KOPT-K1 (cell line): ENCODE results near the gene PRRC2A.

Source experiments
- H3K27ac ChIP-seq: fragments of 200-600 bp; sonication (generic); 2 replicates; pipeline ENCODE4 v1.5.1; 2016; ENCODE audit warnings: antibody characterized with exemption, mild to moderate bottlenecking, low read depth, low read length; ENCODE audit not compliant: poor library complexity, severe bottlenecking
- H3K36me3 ChIP-seq: fragments of 200-600 bp; sonication (generic); 2 replicates; pipeline ENCODE4 v1.5.1; 2017; ENCODE audit warnings: antibody characterized with exemption, mild to moderate bottlenecking, low read length, moderate library complexity; ENCODE audit not compliant: insufficient read depth
- H3K9me3 ChIP-seq: fragments of 200-600 bp; sonication (generic); 2 replicates; pipeline ENCODE4 v1.5.1; 2017; ENCODE audit warnings: antibody characterized with exemption, low read length, mild to moderate bottlenecking; ENCODE audit not compliant: insufficient read depth, poor library complexity, severe bottlenecking

The PRRC2A gene

DNA sequence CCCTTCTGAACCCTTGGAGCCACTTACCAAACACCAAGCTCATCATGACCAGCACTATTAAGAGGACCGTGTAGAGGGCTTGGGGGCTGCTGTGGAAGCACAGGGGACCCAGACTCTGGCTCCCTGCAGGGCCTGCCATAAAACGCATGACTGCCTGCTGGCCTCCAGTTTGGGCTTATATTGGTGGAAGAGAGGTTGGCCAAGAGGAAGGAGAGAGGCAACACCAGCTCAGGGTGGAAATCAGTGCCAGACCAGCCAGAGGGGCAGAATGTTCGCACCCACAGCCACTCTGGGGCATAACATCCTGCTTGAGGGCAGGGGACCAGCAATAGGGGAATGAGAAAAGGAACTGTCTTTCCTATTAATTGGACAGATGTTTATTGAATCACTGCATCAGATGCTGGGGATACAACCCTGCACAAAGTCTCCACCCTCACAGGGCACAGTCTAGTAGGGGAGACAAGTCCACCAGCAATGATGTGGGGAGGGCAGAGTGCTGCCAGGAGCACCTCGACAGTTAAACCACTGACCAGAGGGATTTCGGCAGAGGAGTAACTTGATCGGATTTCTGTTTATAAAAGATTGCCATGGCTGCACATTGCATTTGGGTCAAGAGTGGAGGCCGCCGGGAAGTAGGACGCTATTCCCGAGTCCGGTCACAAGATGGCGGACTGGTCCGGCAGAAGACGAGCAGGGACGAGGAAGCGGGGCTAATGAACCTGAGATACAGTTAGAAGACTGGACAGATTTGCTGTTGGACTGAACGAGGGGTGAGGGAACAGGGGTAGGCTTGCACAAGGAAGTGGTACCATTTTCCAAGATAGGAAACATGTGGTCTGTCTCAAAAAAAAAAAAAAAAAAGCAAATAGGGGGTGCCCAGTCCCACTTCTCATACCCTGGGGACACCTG lies 60.0 kb downstream of the PRRC2A start, which contains the start of gene LY6G5C:
LY6G5C (minus strand) TSS at position 842 of the 909 bp plus-strand sequence; CDS start at position 148, 694 bp downstream.
- Histone ChIP-seq H3K27ac (no peak within 1 kb of the TSS), H3K36me3 (peaks cover 23% of the 10 kb centered on the region; the same call in 1 of the 2 replicates), H3K9me3 (no peaks in the 10 kb centered on the region)

DNA sequence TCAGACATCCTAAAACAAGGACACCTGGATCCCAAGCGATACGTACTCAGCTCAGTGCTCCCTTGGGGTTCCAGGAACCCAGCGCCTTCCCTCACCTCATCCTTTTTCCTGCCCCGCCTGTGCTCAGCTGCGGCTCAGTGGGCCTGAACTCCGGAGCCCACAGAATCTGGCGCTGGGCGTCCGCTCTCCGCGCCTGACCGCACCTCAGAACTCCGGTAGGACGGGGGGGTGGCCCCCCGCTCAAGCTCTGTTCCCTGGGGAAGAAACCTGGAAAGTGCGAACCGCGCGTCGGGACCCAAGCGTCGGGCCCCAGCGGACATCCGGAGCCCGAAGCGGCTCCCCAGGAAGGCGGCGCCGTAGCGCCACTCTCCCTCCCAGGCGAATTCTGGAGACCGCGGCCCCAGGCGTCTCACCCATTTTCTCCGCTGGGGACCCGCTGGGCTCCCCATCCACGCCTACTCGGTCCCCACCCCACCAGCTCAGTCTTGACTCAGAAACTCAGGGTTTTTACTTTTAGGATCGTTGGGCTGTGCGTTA lies 60.7 kb downstream of the PRRC2A start:
- no peaks in the 10 kb centered on the region for H3K9me3 ChIP-seq
- H3K36me3 ChIP-seq, result peaks cover 31% of the 10 kb centered on the region
- no peak overlapping the region for H3K27ac ChIP-seq

DNA sequence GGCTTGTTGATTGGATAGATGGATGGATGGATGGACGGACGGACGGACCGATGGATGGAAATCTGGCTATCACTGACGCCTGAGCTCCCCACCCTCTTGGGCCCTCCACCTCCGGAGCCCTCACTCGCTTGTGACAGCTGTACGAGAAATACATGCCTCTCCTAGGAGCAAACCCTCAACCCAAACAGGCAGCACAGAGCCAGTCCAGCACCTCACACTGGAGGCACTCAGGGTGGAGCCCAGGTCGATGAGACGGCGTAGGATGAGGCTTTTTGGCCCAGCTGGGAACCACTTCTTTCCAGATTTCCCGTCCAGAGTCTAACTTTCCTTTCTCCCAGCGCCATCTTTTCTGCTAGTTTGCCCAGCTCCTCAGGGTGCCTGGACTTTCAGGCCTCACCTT lies 63.1 kb downstream of the PRRC2A start:
- no peak overlapping the region for H3K27ac ChIP-seq
- H3K9me3 ChIP-seq, result no peaks in the 10 kb centered on the region

DNA sequence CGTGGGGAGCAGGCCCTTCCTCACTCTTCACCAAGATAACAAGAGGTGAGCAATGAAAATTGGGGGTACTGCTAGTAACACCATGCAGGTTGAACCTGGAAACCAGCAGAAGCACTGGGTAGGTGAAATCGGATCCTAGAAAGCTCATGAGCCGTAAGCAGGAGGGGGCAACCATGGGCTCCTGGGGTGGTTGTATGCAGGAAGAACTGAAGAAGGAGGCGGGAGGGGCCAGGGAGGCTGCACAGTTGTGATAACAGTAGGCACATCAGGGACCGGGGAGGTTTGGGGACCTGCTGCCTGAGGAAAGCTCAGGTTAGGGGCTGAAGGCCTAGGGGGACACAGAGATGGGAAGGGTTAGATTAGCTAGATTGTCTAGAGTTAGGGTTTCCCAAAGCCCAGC lies 66.0 kb downstream of the PRRC2A start:
- no peak overlapping the region for H3K27ac ChIP-seq
- peaks cover 83% of the 10 kb centered on the region for H3K36me3 ChIP-seq
- no peaks in the 10 kb centered on the region for H3K9me3 ChIP-seq

More for the DNA sequence above, 63.1 kb downstream of the PRRC2A start:
- H3K36me3 ChIP-seq, result peaks cover 55% of the 10 kb centered on the region

DNA sequence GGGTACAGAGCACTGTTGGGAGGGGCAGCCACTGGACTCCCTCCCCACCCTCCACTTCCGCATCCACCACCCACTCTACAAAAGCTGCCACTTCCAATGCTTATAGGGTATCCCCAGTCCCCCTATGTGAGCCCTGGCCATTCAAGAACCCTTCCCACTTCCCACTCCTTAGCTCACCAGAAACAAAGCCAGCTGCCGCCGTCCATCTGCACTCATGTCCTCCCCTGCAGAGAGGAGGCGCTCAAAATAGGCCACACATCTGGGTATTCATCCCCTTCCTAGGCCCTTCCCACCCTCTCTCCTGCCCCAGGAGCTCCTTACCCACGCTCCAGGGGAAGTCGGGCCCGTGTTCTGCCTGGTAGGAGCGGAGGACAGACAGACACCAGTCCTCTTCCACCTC lies 66.8 kb downstream of the PRRC2A start:
- Histone ChIP-seq H3K36me3 (peaks cover 92% of the 10 kb centered on the region), H3K27ac (no peak overlapping the region)

More for the DNA sequence above, 66.8 kb downstream of the PRRC2A start:
- no peaks in the 10 kb centered on the region for H3K9me3 ChIP-seq
